GM12865 (cell line): Measurements from ENCODE around the gene KIRREL3.
A peak's percentile ranks its signal among the peaks of the same experiment; 100 is the strongest.

Experiments used
- DNase-seq: peaks from one replicate; pipeline ENCODE4 v3.0.0; 2010; ENCODE audit warnings: low read depth
- H3K4me3 ChIP-seq: 2 replicates; pipeline ENCODE4 v1.5.1; 2011; ENCODE audit warnings: mild to moderate bottlenecking, low read depth, low read length, control low read depth
- TF ChIP-seq, protein P1 (sequence below): IDR thresholded peaks from 2 replicates; pipeline ENCODE4 v1.5.1; 2011; ENCODE audit warnings: low read length, control low read depth, low read depth, inconsistent platforms; ENCODE audit not compliant: insufficient read depth; ENCODE audit errors: missing control alignments

The KIRREL3 gene

DNA sequence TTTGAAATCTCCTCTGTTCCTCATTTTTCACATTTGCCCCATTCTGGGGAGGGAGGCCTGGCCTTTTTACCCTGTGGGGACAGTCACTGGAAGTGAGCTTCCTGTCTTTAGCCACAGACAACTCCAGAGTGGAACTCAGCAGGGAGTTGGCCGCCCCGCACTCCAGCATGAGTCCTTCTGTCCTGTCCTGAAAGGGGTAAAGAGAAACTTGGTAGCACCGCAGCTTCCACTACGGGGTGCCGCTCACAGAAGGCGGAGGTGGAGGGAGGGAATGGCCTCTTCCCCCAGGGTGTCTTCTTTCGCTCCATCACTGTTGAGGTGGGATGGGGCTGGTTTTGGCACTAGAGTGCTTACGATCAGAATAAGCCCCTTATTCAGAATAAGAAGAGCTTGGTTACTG is 512.9 kb downstream of the KIRREL3 start:
- DNase-seq: no peak
- TF ChIP-seq, protein P1, sequence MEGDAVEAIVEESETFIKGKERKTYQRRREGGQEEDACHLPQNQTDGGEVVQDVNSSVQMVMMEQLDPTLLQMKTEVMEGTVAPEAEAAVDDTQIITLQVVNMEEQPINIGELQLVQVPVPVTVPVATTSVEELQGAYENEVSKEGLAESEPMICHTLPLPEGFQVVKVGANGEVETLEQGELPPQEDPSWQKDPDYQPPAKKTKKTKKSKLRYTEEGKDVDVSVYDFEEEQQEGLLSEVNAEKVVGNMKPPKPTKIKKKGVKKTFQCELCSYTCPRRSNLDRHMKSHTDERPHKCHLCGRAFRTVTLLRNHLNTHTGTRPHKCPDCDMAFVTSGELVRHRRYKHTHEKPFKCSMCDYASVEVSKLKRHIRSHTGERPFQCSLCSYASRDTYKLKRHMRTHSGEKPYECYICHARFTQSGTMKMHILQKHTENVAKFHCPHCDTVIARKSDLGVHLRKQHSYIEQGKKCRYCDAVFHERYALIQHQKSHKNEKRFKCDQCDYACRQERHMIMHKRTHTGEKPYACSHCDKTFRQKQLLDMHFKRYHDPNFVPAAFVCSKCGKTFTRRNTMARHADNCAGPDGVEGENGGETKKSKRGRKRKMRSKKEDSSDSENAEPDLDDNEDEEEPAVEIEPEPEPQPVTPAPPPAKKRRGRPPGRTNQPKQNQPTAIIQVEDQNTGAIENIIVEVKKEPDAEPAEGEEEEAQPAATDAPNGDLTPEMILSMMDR: no peak
- H3K4me3 ChIP-seq: no peak overlapping the region

DNA sequence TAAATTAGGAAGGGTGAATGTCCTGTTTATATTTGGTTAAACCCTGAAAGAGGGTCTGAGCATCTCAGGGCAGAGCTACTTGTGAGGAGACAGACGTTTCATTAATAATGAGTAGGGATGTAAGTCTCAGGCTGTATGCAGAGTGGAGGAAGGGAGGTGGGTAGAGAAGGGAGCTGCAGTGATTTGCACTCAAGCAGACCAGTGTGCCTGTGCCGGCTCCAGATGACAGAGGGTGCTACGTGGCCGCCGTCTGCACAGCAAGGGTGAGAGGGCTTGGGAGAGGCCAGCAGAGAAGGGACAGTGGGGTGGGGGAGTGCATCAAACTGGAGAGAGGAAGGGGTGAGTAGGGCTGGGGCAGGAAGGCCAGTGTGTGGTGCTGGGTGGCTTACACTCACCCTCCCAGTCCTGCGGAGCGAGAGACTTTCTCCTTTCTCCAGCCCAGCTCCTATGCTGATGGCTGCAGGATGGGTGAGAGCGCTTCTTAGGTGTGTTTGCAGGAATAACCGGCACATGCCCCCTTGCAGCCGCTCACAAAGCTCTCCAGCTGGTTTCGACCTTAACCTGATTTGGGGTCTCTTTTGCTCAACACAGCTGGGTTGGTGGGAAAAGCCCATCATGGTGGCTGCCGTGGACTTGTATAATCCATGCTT is 514.5 kb downstream of the KIRREL3 start:
- DNase-seq: no peak
- TF ChIP-seq, protein P1: no peak
- no peak overlapping the region for H3K4me3 ChIP-seq

DNA sequence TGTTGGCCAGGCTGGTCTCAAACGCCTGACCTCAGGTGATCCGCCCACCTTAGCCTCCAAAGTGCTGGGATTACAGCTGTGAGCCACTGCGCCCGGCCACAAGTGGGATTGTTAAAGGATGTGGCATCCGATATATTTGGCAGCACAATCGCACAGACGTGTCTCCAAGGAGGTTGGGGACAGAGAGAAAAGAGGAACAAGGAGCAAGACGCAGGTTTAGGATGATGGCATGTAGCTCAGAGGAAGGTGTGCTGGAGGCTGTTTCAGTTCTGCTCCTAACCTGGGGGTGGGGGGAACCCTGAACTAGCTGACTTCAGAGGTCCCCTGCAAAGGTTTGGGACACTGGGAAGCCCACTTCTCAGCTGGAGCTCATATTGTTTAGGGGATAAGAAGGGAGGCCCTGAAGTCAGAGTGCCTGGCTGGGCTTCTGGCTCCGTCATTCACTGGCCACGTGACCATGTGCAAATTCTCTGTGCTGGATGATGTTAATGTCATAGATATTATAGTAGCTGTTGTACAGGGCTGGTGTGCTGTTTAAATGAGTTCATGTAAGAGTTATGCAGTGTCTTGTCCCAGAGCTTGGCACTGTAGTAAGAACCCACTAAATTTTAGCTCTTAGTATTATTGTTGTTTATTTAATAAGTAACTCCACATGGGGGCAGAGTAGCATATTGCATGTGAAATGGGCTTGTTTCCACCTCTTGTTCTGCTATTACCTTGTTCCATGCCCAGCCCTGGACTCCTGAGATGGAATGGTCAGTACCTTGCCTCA is 515.4 kb downstream of the KIRREL3 start:
- DNase-seq: peak; percentile 33
- H3K4me3 ChIP-seq: no peak overlapping the region
- TF ChIP-seq, protein P1: no peak

DNA sequence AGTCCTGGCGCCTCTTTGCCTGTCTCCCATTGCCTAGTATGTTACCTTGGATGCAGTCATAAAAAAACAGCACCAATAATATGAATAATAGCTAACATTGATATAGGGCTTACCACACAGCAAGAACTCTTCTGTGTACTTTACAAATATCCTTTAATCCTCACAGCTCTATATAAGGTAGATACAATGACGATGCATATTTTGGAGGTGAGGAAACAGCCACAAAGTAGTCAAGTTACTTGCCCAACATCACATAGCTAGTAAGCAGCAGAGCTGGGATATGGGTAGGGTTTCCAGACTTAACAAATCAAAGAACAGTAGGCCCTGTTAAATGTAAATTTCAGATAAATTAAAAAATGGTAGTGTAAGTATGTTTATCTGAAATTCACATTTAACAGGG is 516.3 kb downstream of the KIRREL3 start:
- no peak for DNase-seq
- H3K4me3 ChIP-seq: no peak overlapping the region
- TF ChIP-seq, protein P1: no peak

DNA sequence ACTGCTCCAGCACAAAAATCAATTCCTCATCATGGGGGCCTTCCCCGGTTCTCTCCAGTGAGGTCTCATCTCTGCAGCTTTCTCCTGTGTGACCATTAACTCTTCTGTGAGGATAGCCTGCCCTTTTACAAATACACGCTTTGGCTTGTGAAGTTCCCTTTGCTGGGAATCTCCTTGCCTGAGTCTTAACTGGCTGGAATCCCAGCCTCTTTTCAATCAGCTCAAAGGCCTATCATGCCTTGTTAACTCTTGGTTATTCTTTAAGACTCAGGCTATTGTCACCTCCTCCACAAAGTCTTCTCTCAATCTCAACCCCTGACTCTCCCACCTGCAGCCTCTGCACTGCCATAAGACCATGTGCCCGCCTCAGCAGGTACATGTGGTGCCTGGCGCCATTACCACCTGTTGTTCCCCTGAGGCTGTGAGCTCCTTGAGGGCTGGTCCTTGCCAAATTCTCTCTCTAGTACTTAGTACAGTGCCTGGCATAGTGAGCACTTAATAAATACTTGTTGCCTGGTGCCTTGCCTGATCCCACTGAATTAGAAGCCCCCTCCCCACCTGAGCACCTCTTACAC is 516.9 kb downstream of the KIRREL3 start:
- TF ChIP-seq, protein P1: no peak
- no peak for DNase-seq
- no peak overlapping the region for H3K4me3 ChIP-seq

DNA sequence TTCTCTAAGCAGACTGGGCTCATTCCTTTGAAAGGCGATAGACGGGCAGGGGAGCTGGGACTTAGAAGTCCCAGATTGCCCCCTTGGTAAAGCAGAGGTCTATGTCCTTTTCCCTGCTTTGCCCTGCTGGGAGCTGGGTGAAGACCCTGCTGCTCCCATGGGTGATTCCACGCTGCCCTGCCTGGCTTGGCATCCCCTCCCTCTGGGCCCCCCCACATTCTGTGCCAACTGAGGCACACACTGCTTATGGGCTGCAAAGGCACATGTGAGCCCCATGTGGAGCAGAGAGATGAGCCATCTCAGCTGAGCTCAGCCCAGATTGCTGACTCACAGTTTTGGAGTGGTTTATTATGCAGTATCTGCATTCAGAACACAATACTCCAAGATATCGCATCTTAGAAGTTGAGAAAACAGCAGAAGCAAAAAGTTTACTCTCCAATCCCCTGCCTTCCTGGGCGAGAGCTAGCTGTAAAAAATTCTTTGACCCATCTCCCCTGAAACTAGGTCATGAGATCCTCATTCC is 517.9 kb downstream of the KIRREL3 start:
- DNase-seq: no peak
- no peak overlapping the region for H3K4me3 ChIP-seq
- TF ChIP-seq, protein P1: no peak

DNA sequence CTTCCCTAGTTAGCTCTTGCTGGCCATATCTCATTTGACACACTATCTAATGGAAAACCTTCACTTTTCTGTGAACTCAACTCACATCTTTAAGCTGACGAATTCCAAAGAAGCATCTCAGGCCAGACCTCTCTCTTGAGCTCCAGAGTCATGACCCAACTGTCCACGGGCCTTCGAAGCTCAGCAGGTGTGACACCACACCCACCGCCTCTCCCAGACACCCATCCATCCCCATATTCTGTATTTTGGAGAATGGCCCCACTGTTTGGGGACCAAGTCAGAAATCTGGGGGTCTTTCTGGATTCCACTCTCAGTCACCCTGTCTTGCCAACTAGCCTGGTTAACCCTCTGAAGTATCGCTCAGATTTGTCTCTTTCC is 519.3 kb downstream of the KIRREL3 start:
- no peak for DNase-seq
- TF ChIP-seq, protein P1: no peak
- no peak overlapping the region for H3K4me3 ChIP-seq
